HG03571 (cell line): ENCODE data around the gene PCDHGA10.
A peak's percentile ranks its signal among the peaks of the same experiment; 100 is the strongest.
"Not testable (repeated sequence)": the region's sequence is repeated elsewhere in the genome, so short reads cannot be mapped to it uniquely, and the experiment has no call there.

Source experiments
- ATAC-seq: cut with Tn5 transposase; IDR thresholded peaks from one replicate; pipeline ENCODE4 v1.9.1; 2021; ENCODE audit not compliant: unreplicated experiment

PCDHGA10 gene

DNA sequence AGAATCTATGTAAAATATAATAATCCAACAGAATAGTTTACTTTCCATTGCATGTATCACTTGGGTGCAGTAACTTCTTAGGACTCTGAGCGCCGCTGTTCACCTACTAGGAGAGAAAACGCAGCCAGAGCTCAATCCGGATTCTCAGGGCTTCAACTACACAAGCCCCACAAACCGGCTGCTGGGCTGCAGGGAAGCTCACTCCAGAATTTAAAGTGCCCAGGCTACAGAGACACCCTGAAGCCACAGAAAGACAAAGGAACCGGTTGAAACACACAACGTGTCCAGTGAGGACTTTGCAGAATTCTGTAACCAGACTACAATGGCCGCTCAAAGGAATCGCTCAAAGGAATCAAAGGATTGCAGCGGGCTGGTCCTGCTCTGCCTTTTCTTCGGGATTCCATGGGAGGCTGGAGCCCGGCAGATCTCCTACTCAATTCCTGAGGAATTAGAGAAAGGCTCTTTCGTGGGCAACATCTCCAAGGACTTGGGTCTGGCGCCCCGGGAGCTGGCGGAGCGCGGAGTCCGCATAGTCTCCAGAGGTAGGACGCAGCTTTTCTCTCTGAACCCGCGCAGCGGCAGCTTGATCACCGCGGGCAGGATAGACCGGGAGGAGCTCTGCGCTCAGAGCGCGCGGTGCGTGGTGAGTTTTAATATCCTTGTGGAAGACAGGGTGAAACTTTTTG, at the start of gene PCDHGA10:
Gene PCDHGA10 (plus strand): TSS at position 134 of the 686 bp plus-strand sequence. CDS start 189 bp downstream, at position 323.
- ATAC-seq = peak; percentile 84

DNA sequence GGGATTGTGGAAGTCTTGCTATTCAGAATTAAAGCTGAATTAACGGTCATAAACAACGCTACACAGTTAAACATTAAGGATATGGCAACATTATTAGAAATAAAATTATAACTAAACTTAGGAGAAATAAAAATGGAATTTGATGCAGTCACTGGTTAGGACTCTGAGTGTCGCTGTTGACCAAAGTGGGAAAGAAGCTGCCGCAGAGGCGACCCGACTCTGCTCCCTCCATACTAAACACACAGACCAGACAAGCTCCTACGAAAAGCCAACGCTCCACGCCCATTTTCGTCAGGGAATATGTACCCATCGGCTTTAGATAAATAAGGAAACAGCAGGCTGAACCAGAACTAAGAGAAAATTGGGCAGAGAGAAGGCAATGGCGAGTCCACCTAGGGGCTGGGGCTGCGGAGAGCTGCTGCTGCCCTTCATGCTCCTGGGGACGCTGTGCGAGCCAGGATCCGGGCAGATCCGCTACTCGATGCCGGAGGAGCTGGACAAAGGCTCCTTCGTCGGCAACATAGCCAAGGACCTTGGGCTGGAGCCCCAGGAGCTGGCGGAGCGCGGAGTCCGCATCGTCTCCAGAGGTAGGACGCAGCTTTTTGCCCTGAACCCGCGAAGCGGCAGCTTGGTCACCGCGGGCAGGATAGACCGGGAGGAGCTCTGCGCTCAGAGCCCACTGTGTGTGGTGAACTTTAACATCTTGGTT, 48.7 kb upstream of the PCDHGA10 start, which contains the start of gene PCDHGA5:
Gene PCDHGA5 (plus strand): TSS at position 211 of the 709 bp plus-strand sequence. CDS start 169 bp downstream, at position 380.
- ATAC-seq = no peak

- no peak for ATAC-seq
Observed at GRCh38 chr5:141366016-141366896, 46.5 kb upstream of the PCDHGA10 start.

GRCh38 chr5:141369994-141370848, 42.6 kb upstream of the PCDHGA10 start, which contains the start of gene PCDHGB3:
PCDHGB3 (plus strand) TSS chr5:141370242; CDS start chr5:141370395, 153 bp downstream.
- ATAC-seq = no peak

DNA sequence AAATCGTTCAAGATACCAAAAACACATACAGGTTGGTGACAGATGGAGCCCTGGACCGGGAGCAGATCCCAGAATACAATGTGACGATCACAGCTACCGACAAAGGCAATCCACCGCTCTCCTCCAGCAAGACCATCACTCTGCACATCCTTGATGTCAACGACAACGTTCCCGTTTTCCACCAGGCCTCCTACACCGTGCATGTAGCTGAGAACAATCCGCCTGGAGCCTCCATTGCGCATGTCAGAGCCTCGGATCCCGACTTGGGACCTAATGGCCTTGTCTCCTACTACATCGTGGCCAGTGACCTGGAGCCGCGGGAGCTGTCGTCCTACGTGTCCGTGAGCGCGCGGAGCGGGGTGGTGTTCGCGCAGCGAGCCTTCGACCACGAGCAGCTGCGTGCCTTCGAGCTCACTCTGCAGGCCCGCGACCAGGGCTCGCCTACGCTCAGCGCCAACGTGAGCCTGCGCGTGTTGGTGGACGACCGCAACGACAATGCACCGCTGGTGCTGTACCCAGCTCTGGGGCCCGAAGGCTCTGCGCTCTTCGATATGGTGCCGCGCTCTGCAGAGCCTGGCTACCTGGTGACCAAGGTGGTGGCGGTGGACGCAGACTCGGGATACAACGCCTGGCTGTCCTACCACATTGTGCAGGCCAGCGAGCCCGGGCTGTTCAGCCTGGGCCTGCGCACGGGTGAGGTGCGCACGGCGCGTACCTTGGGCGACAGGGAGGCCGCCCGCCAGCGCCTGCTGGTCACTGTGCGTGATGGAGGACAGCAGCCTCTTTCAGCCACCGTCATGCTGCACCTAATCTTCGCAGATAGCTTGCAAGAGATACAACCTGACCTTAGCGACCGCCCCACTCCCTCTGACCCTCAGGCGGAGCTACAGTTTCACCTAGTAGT, 41.0 kb upstream of the PCDHGA10 start:
- ATAC-seq = no peak

DNA sequence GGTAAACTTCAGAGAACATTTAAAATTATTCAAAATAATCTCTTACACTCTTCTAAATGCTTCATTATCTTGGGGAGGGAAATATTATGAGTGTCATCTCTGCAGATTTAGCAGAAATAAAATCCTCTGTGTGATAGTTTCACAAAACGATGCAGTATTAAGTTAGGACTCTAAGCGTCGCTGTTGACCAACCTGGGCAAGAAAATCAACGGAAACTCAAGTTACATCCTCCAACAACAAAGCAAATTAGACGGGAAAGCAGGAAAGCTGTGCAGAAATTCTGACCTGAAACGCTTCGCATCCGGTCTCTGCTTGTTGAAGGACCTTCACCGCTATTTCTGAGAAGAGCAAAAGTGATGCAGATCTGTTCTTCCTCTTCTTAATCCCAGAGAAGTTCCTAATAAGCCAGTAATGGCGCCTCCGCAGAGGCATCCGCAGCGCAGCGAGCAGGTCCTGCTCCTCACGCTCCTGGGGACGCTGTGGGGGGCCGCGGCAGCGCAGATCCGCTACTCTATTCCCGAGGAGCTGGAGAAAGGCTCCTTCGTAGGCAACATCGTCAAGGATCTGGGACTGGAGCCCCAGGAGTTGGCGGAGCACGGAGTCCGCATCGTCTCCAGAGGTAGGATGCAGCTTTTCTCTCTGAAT, 39.0 kb upstream of the PCDHGA10 start, which contains the start of gene PCDHGA6:
Gene PCDHGA6 (plus strand): TSS at position 219 of the 645 bp plus-strand sequence. CDS start 193 bp downstream, at position 412.
- no peak for ATAC-seq

- no peak for ATAC-seq
Observed at GRCh38 chr5:141374627-141375026, 38.2 kb upstream of the PCDHGA10 start.

DNA sequence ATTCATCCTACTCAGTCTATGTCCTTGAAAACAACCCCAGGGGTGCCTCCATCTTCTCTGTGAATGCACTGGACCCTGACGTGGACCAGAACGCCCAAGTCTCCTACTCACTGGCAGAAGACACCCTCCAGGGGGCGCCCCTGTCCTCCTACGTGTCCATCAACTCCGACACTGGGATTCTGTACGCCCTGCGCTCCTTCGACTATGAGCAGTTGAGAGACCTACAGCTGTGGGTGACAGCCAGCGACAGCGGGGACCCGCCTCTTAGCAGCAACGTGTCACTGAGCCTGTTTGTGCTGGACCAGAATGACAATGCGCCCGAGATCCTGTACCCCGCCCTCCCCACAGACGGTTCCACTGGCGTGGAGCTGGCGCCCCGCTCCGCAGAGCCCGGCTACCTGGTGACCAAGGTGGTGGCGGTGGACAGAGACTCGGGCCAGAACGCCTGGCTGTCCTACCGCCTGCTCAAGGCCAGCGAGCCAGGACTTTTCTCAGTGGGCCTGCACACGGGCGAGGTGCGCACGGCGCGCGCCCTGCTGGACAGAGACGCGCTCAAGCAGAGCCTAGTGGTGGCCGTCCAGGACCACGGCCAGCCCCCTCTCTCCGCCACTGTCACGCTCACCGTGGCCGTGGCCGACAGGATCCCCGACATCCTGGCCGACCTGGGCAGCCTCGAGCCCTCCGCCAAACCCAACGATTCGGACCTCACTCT, 37.2 kb upstream of the PCDHGA10 start:
- not testable (repeated sequence) for ATAC-seq

GRCh38 chr5:141382469-141383294, 30.1 kb upstream of the PCDHGA10 start, which contains the start of gene PCDHGA7:
PCDHGA7 (plus strand) TSS chr5:141382742; CDS start chr5:141382900, 158 bp downstream.
- ATAC-seq = no peak

DNA sequence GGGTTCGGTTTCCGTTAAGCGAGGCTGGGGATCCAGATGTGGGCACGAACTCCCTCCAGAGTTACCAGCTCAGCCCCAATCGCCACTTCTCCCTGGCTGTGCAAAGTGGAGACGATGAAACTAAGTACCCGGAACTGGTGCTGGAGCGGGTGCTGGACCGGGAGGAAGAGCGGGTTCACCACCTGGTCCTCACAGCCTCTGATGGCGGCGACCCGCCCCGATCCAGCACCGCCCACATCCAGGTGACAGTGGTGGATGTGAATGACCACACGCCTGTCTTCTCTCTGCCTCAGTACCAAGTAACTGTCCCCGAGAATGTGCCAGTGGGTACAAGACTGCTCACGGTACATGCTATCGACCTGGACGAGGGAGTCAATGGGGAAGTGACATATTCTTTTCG, 29.4 kb upstream of the PCDHGA10 start:
- ATAC-seq = no peak

GRCh38 chr5:141384471-141385267, 28.1 kb upstream of the PCDHGA10 start:
- no peak for ATAC-seq

DNA sequence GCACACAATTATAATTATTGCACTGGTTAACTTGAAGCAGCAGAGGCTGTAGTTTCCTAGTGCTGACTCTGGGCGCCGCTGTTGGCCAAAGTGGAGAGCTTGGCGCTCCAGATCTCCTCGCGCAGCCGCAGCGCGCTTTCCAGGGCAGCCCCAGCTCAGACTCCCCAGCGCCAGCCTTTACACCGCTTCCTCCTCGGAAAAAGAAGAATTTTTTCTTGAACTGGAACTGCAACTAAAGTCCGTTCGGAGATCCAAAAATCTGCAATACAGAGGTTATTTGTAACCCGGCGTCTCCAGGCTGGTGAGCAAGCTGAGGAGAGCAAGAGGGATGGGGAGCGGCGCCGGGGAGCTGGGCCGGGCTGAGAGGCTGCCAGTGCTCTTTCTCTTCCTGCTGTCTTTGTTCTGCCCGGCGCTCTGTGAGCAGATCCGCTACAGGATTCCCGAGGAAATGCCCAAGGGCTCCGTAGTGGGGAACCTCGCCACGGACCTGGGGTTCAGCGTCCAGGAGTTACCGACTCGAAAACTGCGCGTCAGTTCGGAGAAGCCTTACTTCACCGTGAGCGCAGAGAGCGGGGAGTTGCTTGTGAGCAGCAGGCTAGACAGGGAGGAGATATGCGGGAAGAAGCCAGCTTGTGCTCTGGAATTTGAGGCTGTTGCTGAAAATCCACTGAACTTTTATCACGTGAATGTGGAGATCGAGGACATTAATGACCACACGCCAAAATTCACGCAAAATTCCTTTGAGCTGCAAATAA, 25.1 kb upstream of the PCDHGA10 start, which contains the start of gene PCDHGB4:
Gene PCDHGB4 (plus strand): TSS at position 142 of the 755 bp plus-strand sequence. CDS start 187 bp downstream, at position 329.
- ATAC-seq = not testable (repeated sequence)

GRCh38 chr5:141388661-141389060, 24.1 kb upstream of the PCDHGA10 start:
- ATAC-seq = no peak

GRCh38 chr5:141389153-141390042, 23.4 kb upstream of the PCDHGA10 start:
- ATAC-seq = no peak
